CD4-positive, alpha-beta T cell treated with Interleukin-21 for 1 hour (primary cell): ENCODE measurements around the gene CLPSL2.
A peak's percentile ranks its signal among the peaks of the same experiment; 100 is the strongest.

ENCODE experiments used
- DNase-seq: peaks from one replicate; pipeline ENCODE4 v3.0.0-alpha.2; 2020

CLPSL2 gene

GRCh38 chr6:35788423-35788982 lies 12.1 kb downstream of the CLPSL2 start:
- no peak for DNase-seq

GRCh38 chr6:35790683-35791082 lies 14.3 kb downstream of the CLPSL2 start:
- no peak for DNase-seq

GRCh38 chr6:35794536-35795452 lies 18.4 kb downstream of the CLPSL2 start:
- no peak for DNase-seq

GRCh38 chr6:35795453-35796071 lies 19.2 kb downstream of the CLPSL2 start:
- no peak for DNase-seq

- no peak for DNase-seq
Observed at GRCh38 chr6:35796236-35796635, 19.8 kb downstream of the CLPSL2 start.

- no peak for DNase-seq
Observed at GRCh38 chr6:35797837-35798526, 21.6 kb downstream of the CLPSL2 start.

- no peak for DNase-seq
Observed at GRCh38 chr6:35798706-35799105, 22.3 kb downstream of the CLPSL2 start.

GRCh38 chr6:35801148-35801547 lies 24.8 kb downstream of the CLPSL2 start:
- DNase-seq = no peak

- peak; percentile 34 for DNase-seq
Observed at GRCh38 chr6:35804996-35805736, 28.8 kb downstream of the CLPSL2 start, which contains the start of gene LHFPL5. Gene LHFPL5, plus strand, starts transcription at chr6:35805352. Its CDS starts 319 bp downstream, at chr6:35805671.

- no peak for DNase-seq
Observed at GRCh38 chr6:35808688-35809087, 32.3 kb downstream of the CLPSL2 start.

- DNase-seq = no peak
Observed at GRCh38 chr6:35809809-35810208, 33.4 kb downstream of the CLPSL2 start.

GRCh38 chr6:35810971-35811698 lies 34.7 kb downstream of the CLPSL2 start:
- DNase-seq = no peak

- no peak for DNase-seq
Observed at GRCh38 chr6:35811699-35811995, 35.2 kb downstream of the CLPSL2 start.

- DNase-seq = no peak
Observed at GRCh38 chr6:35817515-35817914, 41.1 kb downstream of the CLPSL2 start.

GRCh38 chr6:35823601-35824000 lies 47.2 kb downstream of the CLPSL2 start:
- DNase-seq = no peak

GRCh38 chr6:35824552-35825192 lies 48.3 kb downstream of the CLPSL2 start:
- no peak for DNase-seq
